ENCODE results near the gene NAAA. TPM values are rescaled to one million over a fixed set of nuclear protein-coding genes. Genes with fewer than 3 reads are reported as not detected.
"Not testable (repeated sequence)": the region's sequence is repeated elsewhere in the genome, so short reads cannot be mapped to it uniquely, and the experiment has no call there.

NAAA gene
- total RNA-seq, 1 donor from 2014 or later: 52.7 TPM

DNA sequence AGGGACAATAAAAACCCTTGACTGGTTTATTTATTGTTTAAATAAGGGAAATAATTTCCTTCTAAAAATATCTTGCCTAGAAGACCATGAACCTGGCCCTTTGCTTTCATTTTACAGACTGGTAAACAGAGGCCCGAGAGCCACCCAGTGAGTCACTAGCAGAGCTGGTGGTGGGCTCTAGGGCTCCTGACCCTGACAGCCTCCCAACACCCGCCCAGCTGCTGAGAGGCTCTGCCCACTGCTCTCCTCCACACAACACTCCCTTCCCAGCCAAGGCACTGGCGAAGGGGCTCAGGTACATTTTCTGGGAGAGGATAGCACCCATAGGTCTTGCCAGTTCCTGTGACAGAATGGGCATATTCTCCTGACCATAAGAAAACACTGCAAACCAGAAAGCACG lies 20.5 kb downstream of the NAAA start:
- DNase-seq (ENCODE audit: low spot score): no peak

- no peak for DNase-seq (ENCODE audit: low spot score)
Observed at GRCh38 chr4:75919920-75920319, 20.9 kb downstream of the NAAA start.

DNA sequence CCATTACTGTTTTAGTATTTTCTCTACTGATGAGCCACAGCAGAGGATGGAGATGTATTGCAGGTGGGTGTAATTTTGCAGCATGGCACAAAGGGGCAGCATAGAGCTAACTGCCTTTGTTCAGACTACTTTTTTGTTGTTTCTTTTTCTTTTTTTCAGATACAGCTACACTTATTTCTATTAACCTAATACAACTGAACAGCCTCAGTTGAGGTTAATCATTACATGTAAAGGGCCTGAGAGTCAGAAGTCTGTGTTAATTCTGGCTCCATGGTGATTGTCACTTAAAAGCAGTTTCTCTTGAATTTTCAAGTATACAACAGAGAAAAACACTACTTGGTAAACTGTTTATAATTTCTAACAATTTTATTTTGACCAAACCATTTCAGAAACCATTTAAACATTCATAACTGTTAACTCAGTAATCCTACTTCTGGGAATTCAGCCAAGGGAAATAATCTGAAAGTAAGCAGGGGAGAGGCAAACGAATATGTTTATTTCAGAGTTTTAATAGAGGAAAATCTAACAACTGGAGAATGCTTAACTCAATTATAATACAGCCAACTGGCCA lies 24.6 kb downstream of the NAAA start:
- DNase-seq (ENCODE audit: low spot score): peak; percentile 28

GRCh38 chr4:75912968-75913367 lies 27.8 kb downstream of the NAAA start:
- no peak for DNase-seq (ENCODE audit: low spot score)

- DNase-seq (ENCODE audit: low spot score): not testable (repeated sequence)
Observed at GRCh38 chr4:75910831-75911230, 30.0 kb downstream of the NAAA start.

DNA sequence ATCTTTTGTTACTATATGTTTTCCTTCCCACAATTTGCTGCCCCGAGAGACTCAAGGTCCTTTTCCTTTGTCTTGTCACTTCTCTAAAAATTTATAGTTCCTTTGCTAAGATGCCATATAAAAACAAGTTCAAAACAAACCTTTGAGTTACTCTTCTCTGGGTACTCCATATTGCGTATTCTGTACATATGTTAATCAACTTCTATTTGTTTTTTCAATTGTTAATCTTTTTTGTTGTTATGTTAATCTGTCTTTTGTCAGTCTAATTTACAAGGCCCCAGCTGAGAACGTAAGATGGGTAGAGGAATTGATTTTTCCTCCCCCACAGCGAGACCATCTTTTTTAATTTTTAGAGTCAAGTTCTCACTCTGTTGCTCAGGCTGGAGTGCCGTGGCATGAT lies 31.4 kb downstream of the NAAA start:
- no peak for DNase-seq (ENCODE audit: low spot score)

- DNase-seq (ENCODE audit: low spot score): no peak
Observed at GRCh38 chr4:75908555-75908954, 32.3 kb downstream of the NAAA start.

GRCh38 chr4:75907966-75908365 lies 32.8 kb downstream of the NAAA start:
- DNase-seq (ENCODE audit: low spot score): no peak

GRCh38 chr4:75904076-75904475 lies 36.7 kb downstream of the NAAA start:
- DNase-seq (ENCODE audit: low spot score): no peak

- DNase-seq (ENCODE audit: low spot score): no peak
Observed at GRCh38 chr4:75902352-75902751, 38.5 kb downstream of the NAAA start, which contains the start of gene PPEF2. Gene PPEF2, minus strand, starts transcription at chr4:75902452. Its CDS starts 6,127 bp downstream, at chr4:75896325.

GRCh38 chr4:75898536-75898935 lies 42.3 kb downstream of the NAAA start:
- no peak for DNase-seq (ENCODE audit: low spot score)

GRCh38 chr4:75895744-75896314 lies 45.0 kb downstream of the NAAA start:
- DNase-seq (ENCODE audit: low spot score): no peak

GRCh38 chr4:75892508-75892907 lies 48.3 kb downstream of the NAAA start:
- DNase-seq (ENCODE audit: low spot score): no peak

- no peak for DNase-seq (ENCODE audit: low spot score)
Observed at GRCh38 chr4:75891611-75892010, 49.2 kb downstream of the NAAA start.

GRCh38 chr4:75889537-75890199 lies 51.1 kb downstream of the NAAA start:
- DNase-seq (ENCODE audit: low spot score): no peak

- no peak for DNase-seq (ENCODE audit: low spot score)
Observed at GRCh38 chr4:75886104-75886503, 54.7 kb downstream of the NAAA start.

DNA sequence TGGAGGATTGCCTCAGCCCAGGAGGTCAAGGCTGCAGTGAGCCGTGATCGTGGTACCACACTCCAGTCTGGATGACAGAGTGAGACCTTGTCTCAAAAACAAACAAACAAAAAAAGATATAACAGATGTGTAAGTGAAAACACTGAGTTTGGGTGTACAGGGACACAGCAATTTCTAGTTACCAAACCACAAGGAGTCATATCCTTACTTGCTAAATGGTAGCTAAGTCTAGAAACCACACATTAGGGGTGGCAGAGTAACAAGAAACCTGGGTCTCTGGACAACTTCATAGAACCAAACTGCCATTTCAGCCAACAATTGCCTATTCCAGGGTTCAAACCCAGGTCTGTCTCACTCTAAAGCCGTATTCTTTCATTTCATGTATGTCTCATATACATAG lies 59.3 kb downstream of the NAAA start:
- no peak for DNase-seq (ENCODE audit: low spot score)

DNA sequence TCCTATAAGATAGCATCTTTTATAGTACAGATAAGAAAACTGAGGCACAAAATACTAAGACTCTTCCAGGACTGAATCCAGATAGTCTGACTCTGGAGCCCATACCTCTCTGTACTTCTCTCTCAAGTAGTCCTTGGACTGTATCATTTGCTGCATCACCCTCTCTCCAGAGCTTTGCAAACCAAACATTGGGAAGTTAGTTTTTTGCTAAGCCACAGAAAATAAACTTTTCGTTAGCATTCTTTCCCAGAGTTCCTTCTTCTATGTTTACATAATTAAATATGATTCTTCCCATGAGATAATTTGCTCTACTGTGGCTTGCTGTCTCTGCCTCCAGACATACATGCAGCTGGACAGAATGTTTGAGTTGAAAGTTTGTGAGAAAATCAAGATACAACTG lies 60.5 kb downstream of the NAAA start:
- no peak for DNase-seq (ENCODE audit: low spot score)

DNA sequence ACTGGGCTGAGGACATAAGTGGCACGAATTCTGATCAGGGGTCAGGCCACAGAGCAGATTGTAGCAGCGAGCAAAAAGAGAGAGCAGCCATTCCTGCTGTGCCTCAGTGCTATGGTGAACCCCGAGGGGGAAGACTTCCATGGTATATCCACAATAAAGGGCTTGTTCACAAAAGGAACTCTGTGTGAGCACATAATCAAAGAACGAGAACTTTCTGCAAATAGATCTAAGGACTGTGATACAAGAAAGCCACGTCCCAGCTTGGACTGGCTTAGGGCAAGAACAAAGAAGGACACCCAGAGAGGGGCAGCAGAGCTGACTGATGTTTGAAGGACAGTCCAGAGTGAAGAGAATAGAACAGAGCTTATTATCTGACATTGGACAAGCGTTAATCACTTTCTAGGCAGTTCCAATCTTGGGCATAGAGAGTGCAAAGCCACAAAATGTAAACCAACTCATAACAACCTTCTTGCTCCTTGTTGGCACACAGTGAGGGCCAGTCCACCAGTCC lies 62.5 kb downstream of the NAAA start:
- DNase-seq (ENCODE audit: low spot score): no peak

- no peak for DNase-seq (ENCODE audit: low spot score)
Observed at GRCh38 chr4:75876218-75876617, 64.6 kb downstream of the NAAA start.

GRCh38 chr4:75869100-75869499 lies 71.7 kb downstream of the NAAA start:
- DNase-seq (ENCODE audit: low spot score): no peak

- DNase-seq (ENCODE audit: low spot score): no peak
Observed at GRCh38 chr4:75867130-75867529, 73.7 kb downstream of the NAAA start.
